GM23338 (cell line): ENCODE data around the gene CBS.

Source experiments
- CREB1 ChIP-seq: fragments of 250-450 bp; sonication (Bioruptor Pico); IDR thresholded peaks from 2 replicates; pipeline ENCODE4 v1.5.0; 2020; ENCODE audit warnings: low read depth, mild to moderate bottlenecking, moderate library complexity
- CTCF ChIP-seq, 2 experiments: fragments of 200-600 bp in 1 of 2; sonication (generic) in 1 of 2; conservative IDR thresholded peaks; 2 replicates each; pipeline versions ENCODE4 v1.5.1 to v1.6.1; 2016 to 2017; ENCODE audit warnings: antibody characterized with exemption in 2 of 2, low read depth in 2 of 2, mild to moderate bottlenecking in 2 of 2, moderate library complexity in 1 of 2
- EZH2 ChIP-seq: fragments of 200-600 bp; sonication (generic); IDR thresholded peaks from one replicate; pipeline ENCODE4 v1.8.0; 2017; ENCODE audit warnings: antibody characterized with exemption, mild to moderate bottlenecking, low read depth; ENCODE audit not compliant: unreplicated experiment
- EZH2phosphoT487 ChIP-seq: fragments of 200-600 bp; sonication (generic); IDR thresholded peaks from one replicate; pipeline ENCODE4 v1.8.1; 2018; ENCODE audit warnings: antibody characterized with exemption; ENCODE audit not compliant: unreplicated experiment
- JUNB ChIP-seq: IDR thresholded peaks from one replicate; pipeline ENCODE4 v1.6.1; 2016; ENCODE audit warnings: antibody characterized with exemption; ENCODE audit not compliant: unreplicated experiment
- POLR2AphosphoS5 ChIP-seq: IDR thresholded peaks from 2 replicates; pipeline ENCODE4 v1.6.1; 2016; ENCODE audit warnings: antibody characterized with exemption, low read depth
- REST ChIP-seq: IDR thresholded peaks from one replicate; pipeline ENCODE4 v1.6.1; 2018; ENCODE audit warnings: antibody characterized with exemption; ENCODE audit not compliant: unreplicated experiment
- STAT1 ChIP-seq: IDR thresholded peaks from one replicate; pipeline ENCODE4 v1.6.1; 2016; ENCODE audit warnings: antibody characterized with exemption; ENCODE audit not compliant: unreplicated experiment
- TF ChIP-seq, protein P1 (sequence below): IDR thresholded peaks from 2 replicates; pipeline ENCODE4 v1.6.1; 2016; ENCODE audit warnings: antibody characterized with exemption

GRCh38 chr21:43005635-43006034 is 70.0 kb downstream of the CBS start:
- TF ChIP-seq JUNB (no peak), CTCF (conservative IDR thresholded peaks at IDR 0.05; ENCODE audit: low read depth in 2 of 2) (no peak), EZH2 (no peak), POLR2AphosphoS5 (no peak), EZH2phosphoT487 (no peak), REST (no peak), CREB1 (CRISPR knock-in tag) (no peak), STAT1 (no peak)
- TF ChIP-seq, protein P1, sequence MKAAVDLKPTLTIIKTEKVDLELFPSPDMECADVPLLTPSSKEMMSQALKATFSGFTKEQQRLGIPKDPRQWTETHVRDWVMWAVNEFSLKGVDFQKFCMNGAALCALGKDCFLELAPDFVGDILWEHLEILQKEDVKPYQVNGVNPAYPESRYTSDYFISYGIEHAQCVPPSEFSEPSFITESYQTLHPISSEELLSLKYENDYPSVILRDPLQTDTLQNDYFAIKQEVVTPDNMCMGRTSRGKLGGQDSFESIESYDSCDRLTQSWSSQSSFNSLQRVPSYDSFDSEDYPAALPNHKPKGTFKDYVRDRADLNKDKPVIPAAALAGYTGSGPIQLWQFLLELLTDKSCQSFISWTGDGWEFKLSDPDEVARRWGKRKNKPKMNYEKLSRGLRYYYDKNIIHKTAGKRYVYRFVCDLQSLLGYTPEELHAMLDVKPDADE = no peak
